Liver (tissue), 9 donors: ENCODE data around the gene IL1RAPL1. TPM values are rescaled to one million over a fixed set of nuclear protein-coding genes. Genes with fewer than 3 reads are reported as not detected.

Experiments used
- DNase-seq: peaks from one replicate; pipeline ENCODE4 v3.0.0-alpha.2; 2017; ENCODE audit warnings: low spot score
- H3K27ac ChIP-seq, 2 donors: one replicate each; pipeline ENCODE4 v1.7.0; 2013; ENCODE audit warnings: inconsistent platforms in 2 of 2, low read length in 2 of 2, control low read depth in 1 of 2, low read depth in 1 of 2, mild to moderate bottlenecking in 1 of 2
- H3K27me3 ChIP-seq, 4 donors: one replicate each; pipeline versions ENCODE4 v1.6.1 to v1.7.0; 2013; ENCODE audit warnings: low read length in 3 of 4, inconsistent platforms in 1 of 4, mild to moderate bottlenecking in 1 of 4, moderate library complexity in 1 of 4; ENCODE audit not compliant: control insufficient read depth in 4 of 4, insufficient read depth in 4 of 4
- H3K36me3 ChIP-seq, 4 donors: one replicate each; pipeline versions ENCODE4 v1.6.1 to v1.7.0; 2013; ENCODE audit warnings: low read length in 3 of 4, mild to moderate bottlenecking in 3 of 4, low read depth in 1 of 4, moderate library complexity in 1 of 4; ENCODE audit not compliant: control insufficient read depth in 4 of 4, insufficient read depth in 3 of 4
- H3K4me1 ChIP-seq, 4 donors: one replicate each; pipeline versions ENCODE4 v1.6.1 to v1.7.0; 2013; ENCODE audit warnings: low read length in 3 of 4, mild to moderate bottlenecking in 3 of 4, moderate library complexity in 1 of 4; ENCODE audit not compliant: control insufficient read depth in 4 of 4, insufficient read depth in 4 of 4
- H3K4me3 ChIP-seq, 3 donors: one replicate each; pipeline versions ENCODE4 v1.6.1 to v1.7.0; 2013; ENCODE audit warnings: low read length in 3 of 3, control low read depth in 1 of 3, low read depth in 1 of 3, mild to moderate bottlenecking in 1 of 3
- H3K9ac ChIP-seq, 2 donors: one replicate each; pipeline ENCODE4 v1.7.0; 2013; ENCODE audit warnings: low read length in 2 of 2, mild to moderate bottlenecking in 2 of 2, moderate library complexity in 2 of 2, control low read depth in 1 of 2, low read depth in 1 of 2
- H3K9me3 ChIP-seq, 4 donors: one replicate each; pipeline versions ENCODE4 v1.6.1 to v1.7.0; 2013; ENCODE audit warnings: low read length in 3 of 4; ENCODE audit not compliant: control insufficient read depth in 4 of 4
- EGR1 ChIP-seq, 2 donors: IDR thresholded peaks; 2 replicates each; pipeline ENCODE4 v1.6.1; 2016 to 2018; ENCODE audit warnings: antibody characterized with exemption in 2 of 2, low read depth in 2 of 2
- FOXA1 ChIP-seq: IDR thresholded peaks from 2 replicates; pipeline ENCODE4 v1.6.1; 2016; ENCODE audit warnings: antibody characterized with exemption
- GABPA ChIP-seq, 2 donors: IDR thresholded peaks in 1 of 2; conservative IDR thresholded peaks in 1 of 2; 2 replicates each; pipeline ENCODE4 v1.6.1; 2016; ENCODE audit warnings: antibody characterized with exemption in 2 of 2, mild to moderate bottlenecking in 1 of 2, moderate library complexity in 1 of 2
- HNF4G ChIP-seq: IDR thresholded peaks from 2 replicates; pipeline ENCODE4 v1.6.1; 2016; ENCODE audit warnings: antibody characterized with exemption
- NR2F2 ChIP-seq: IDR thresholded peaks from 2 replicates; pipeline ENCODE4 v1.6.1; 2016; ENCODE audit warnings: antibody characterized with exemption
- RAD21 ChIP-seq, 2 donors: IDR thresholded peaks; 2 replicates each; pipeline ENCODE4 v1.6.1; 2016; ENCODE audit warnings: antibody characterized with exemption in 2 of 2, mild to moderate bottlenecking in 2 of 2
- SP1 ChIP-seq: IDR thresholded peaks from 2 replicates; pipeline ENCODE4 v1.6.1; 2018; ENCODE audit warnings: antibody characterized with exemption, mild to moderate bottlenecking
- TAF1 ChIP-seq: conservative IDR thresholded peaks from 2 replicates; pipeline ENCODE4 v1.6.1; 2016; ENCODE audit warnings: antibody characterized with exemption, mild to moderate bottlenecking
- YY1 ChIP-seq: IDR thresholded peaks from 2 replicates; pipeline ENCODE4 v1.6.1; 2016; ENCODE audit warnings: antibody characterized with exemption, mild to moderate bottlenecking
- WGBS: extraction: QIAGEN DNeasy Blood & Tissue Kit; methylation state at CpG from one replicate; pipeline ENCODE4 v1.1.7; 2013; 5-methylcytosine and 5-hydroxymethylcytosine counted together
- polyA plus RNA-seq, 2 donors: library from polyadenylated mRNA; stranded (reverse) in 1 of 2; unstranded in 1 of 2; fragments of 200-250 nt in 1 of 2; fragments of >200 nt in 1 of 2; fragmentation: Nextera tagmentation in 1 of 2; extraction: Ambion mirVana in 1 of 2; gene quantifications; one replicate each; pipeline versions ENCODE4 v1.2.1 to v1.2.3, GENCODE V29; 2013 to 2015
- total RNA-seq, 2 donors: library from RNA; depleted of rRNA; stranded (reverse); fragments of >200 nt; gene quantifications; one replicate each; pipeline ENCODE4 v1.2.3, GENCODE V29; 2014
- TF ChIP-seq, protein P1 (sequence below): IDR thresholded peaks from 2 replicates; pipeline ENCODE4 v1.6.1; 2016; ENCODE audit warnings: antibody characterized with exemption
- TF ChIP-seq, protein P2 (sequence below): IDR thresholded peaks from 2 replicates; pipeline ENCODE4 v1.6.1; 2016; ENCODE audit warnings: antibody characterized with exemption
- TF ChIP-seq, protein P3 (sequence below): fragments of 150-350 bp; IDR thresholded peaks from 2 replicates; pipeline ENCODE4 v1.5.1; 2017; ENCODE audit warnings: improper control_type of control experiment, low read depth, low read length; ENCODE audit not compliant: missing input control
- TF ChIP-seq, protein P4 (sequence below): IDR thresholded peaks from 2 replicates; pipeline ENCODE4 v1.6.1; 2016; ENCODE audit warnings: antibody characterized with exemption, mild to moderate bottlenecking
- donor health status: healthy.
- donor health status: healthy.
- donor health status: healthy.
- donor health status: healthy.
- donor health status: healthy.

IL1RAPL1 gene
- total and polyA plus RNA-seq, 4 donors: 0.08 to 0.33 TPM; not detected in 2

DNA sequence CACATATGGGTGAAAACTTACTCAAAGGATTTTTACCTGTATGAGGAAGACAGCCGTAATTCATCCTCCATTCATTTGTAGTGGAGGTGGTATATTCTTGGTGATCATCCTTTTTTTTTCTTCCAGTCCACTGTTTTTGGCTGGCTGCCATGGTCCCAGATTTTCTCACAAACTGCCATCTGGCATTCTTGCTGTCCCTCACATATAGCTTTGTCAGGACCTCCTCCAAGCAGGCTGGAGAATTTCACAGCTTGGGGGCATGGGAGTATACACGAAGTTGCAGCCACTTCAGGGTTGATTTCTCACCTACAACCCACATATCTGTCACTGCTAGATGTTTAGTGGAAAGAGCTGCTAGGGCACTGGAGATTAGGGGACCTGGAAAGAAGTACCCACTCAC, 401.0 kb downstream of the IL1RAPL1 start:
- Histone ChIP-seq H3K27me3 (no peaks in the 10 kb centered on the region), H3K4me3 (no peak overlapping the region), H3K27ac (no peak overlapping the region), H3K4me1 (no peaks in the 10 kb centered on the region), H3K9me3 (no peaks in the 10 kb centered on the region), H3K9ac (no peak overlapping the region), H3K36me3 (no peaks in the 10 kb centered on the region)
- 54% methylated on average over 2 of the region's 2 CpGs for WGBS
- no peak for DNase-seq
- TF ChIP-seq, protein P1, sequence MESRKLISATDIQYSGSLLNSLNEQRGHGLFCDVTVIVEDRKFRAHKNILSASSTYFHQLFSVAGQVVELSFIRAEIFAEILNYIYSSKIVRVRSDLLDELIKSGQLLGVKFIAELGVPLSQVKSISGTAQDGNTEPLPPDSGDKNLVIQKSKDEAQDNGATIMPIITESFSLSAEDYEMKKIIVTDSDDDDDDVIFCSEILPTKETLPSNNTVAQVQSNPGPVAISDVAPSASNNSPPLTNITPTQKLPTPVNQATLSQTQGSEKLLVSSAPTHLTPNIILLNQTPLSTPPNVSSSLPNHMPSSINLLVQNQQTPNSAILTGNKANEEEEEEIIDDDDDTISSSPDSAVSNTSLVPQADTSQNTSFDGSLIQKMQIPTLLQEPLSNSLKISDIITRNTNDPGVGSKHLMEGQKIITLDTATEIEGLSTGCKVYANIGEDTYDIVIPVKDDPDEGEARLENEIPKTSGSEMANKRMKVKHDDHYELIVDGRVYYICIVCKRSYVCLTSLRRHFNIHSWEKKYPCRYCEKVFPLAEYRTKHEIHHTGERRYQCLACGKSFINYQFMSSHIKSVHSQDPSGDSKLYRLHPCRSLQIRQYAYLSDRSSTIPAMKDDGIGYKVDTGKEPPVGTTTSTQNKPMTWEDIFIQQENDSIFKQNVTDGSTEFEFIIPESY: no peak
- no peak for TF ChIP-seq YY1

DNA sequence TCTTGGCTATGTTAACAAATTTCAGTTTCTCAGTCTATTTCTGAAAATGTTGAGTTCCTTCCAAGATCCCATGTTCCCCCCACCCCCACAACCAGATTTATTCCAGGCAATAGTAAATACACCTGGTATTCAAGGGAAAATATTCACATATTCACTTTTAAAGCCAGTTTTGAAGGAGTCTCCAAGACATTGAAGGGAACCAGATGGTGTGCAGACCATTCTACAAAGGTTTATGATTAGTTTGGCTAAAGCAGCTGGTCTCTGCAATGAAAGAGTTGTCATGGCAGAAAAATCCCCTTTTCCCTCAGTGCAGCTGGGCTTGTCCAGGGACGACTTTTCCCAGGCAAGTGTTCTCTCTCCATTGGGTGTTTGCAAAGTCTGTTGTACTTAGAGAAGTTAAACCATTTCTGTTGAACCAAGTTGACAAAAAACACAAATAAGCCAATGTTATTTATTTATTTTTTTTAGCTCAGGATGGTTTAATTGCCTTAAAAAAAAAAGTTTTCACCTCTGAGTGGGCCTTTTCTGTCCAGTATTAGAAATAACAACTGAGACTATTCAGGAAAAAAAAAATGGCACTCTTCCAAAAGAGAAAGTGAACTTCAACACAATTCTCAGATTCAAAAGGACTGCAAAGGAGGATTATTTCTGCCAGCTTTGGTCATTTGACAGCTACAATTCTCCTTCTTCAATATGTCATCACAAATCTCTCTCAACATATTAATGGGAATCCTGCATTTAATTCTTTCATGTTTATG, 410.6 kb downstream of the IL1RAPL1 start:
- 70% methylated on average over 1 of the region's 1 CpG for WGBS
- no peak overlapping the region for H3K27ac ChIP-seq
- H3K9me3 ChIP-seq: no peaks in the 10 kb centered on the region
- H3K4me1 ChIP-seq: no peaks in the 10 kb centered on the region
- no peak overlapping the region for H3K9ac ChIP-seq
- no peaks in the 10 kb centered on the region for H3K27me3 ChIP-seq
- H3K4me3 ChIP-seq: no peak overlapping the region
- DNase-seq: no peak
- H3K36me3 ChIP-seq: no peaks in the 10 kb centered on the region
- no peak for TF ChIP-seq HNF4G
- TF ChIP-seq SP1: no peak
- no peak for TF ChIP-seq GABPA (IDR thresholded peaks at IDR 0.05 in 1 of 2, conservative IDR thresholded peaks at IDR 0.05 in 1 of 2)
- TF ChIP-seq, protein P2, sequence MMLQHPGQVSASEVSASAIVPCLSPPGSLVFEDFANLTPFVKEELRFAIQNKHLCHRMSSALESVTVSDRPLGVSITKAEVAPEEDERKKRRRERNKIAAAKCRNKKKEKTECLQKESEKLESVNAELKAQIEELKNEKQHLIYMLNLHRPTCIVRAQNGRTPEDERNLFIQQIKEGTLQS: no peak
- TF ChIP-seq TAF1: no peak
- TF ChIP-seq, protein P3, sequence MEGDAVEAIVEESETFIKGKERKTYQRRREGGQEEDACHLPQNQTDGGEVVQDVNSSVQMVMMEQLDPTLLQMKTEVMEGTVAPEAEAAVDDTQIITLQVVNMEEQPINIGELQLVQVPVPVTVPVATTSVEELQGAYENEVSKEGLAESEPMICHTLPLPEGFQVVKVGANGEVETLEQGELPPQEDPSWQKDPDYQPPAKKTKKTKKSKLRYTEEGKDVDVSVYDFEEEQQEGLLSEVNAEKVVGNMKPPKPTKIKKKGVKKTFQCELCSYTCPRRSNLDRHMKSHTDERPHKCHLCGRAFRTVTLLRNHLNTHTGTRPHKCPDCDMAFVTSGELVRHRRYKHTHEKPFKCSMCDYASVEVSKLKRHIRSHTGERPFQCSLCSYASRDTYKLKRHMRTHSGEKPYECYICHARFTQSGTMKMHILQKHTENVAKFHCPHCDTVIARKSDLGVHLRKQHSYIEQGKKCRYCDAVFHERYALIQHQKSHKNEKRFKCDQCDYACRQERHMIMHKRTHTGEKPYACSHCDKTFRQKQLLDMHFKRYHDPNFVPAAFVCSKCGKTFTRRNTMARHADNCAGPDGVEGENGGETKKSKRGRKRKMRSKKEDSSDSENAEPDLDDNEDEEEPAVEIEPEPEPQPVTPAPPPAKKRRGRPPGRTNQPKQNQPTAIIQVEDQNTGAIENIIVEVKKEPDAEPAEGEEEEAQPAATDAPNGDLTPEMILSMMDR: no peak
- TF ChIP-seq, protein P1: no peak
- TF ChIP-seq RAD21 (IDR thresholded peaks at IDR 0.05): no peak

DNA sequence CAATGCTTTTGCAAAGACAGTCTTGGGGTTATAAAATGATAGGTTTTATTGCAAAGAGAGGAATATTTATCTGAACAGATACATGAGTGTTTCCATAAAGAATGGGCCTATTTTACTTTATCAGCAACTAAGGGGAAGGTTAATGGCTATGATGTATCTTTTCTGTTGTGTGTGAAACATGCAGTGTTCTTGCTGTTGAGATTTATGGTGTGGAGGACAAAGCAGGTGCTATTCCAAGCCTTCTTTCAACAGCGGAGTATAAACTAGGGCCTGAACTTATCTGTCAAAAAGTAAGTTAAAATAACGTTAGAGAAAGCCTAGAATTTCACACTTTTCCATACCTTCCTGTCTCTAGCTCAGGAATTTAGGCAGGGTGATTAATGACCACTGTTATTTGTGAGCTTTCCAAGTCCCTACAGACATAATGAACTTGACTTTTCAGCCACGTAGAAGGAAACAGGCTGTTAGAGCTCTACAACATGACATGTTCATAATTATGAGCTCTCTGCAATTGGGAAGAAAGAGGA, 411.4 kb downstream of the IL1RAPL1 start:
- H3K9ac ChIP-seq: no peak overlapping the region
- no peaks in the 10 kb centered on the region for H3K27me3 ChIP-seq
- 63% methylated on average over 3 of the region's 3 CpGs for WGBS
- no peak for DNase-seq
- no peaks in the 10 kb centered on the region for H3K4me1 ChIP-seq
- H3K9me3 ChIP-seq: no peaks in the 10 kb centered on the region
- no peaks in the 10 kb centered on the region for H3K36me3 ChIP-seq
- H3K27ac ChIP-seq: no peak overlapping the region
- no peak overlapping the region for H3K4me3 ChIP-seq
- no peak for TF ChIP-seq FOXA1
- no peak for TF ChIP-seq SP1
- no peak for TF ChIP-seq GABPA (IDR thresholded peaks at IDR 0.05 in 1 of 2, conservative IDR thresholded peaks at IDR 0.05 in 1 of 2)
- TF ChIP-seq, protein P3: no peak
- TF ChIP-seq EGR1 (IDR thresholded peaks at IDR 0.05; ENCODE audit: low read depth in 2 of 2): no peak
- TF ChIP-seq, protein P4, sequence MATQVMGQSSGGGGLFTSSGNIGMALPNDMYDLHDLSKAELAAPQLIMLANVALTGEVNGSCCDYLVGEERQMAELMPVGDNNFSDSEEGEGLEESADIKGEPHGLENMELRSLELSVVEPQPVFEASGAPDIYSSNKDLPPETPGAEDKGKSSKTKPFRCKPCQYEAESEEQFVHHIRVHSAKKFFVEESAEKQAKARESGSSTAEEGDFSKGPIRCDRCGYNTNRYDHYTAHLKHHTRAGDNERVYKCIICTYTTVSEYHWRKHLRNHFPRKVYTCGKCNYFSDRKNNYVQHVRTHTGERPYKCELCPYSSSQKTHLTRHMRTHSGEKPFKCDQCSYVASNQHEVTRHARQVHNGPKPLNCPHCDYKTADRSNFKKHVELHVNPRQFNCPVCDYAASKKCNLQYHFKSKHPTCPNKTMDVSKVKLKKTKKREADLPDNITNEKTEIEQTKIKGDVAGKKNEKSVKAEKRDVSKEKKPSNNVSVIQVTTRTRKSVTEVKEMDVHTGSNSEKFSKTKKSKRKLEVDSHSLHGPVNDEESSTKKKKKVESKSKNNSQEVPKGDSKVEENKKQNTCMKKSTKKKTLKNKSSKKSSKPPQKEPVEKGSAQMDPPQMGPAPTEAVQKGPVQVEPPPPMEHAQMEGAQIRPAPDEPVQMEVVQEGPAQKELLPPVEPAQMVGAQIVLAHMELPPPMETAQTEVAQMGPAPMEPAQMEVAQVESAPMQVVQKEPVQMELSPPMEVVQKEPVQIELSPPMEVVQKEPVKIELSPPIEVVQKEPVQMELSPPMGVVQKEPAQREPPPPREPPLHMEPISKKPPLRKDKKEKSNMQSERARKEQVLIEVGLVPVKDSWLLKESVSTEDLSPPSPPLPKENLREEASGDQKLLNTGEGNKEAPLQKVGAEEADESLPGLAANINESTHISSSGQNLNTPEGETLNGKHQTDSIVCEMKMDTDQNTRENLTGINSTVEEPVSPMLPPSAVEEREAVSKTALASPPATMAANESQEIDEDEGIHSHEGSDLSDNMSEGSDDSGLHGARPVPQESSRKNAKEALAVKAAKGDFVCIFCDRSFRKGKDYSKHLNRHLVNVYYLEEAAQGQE: no peak
- no peak for TF ChIP-seq HNF4G
- TF ChIP-seq RAD21 (IDR thresholded peaks at IDR 0.05): no peak
- TF ChIP-seq NR2F2: no peak
